ENCODE results near the gene TRIO.

TRIO gene

GRCh38 chr5:14226554-14226953 is 83.4 kb downstream of the TRIO start:
- DNase-seq (ENCODE audit: low read depth), result no peak

- DNase-seq (ENCODE audit: low read depth), result no peak
Measured at GRCh38 chr5:14226992-14227391, 83.8 kb downstream of the TRIO start.

GRCh38 chr5:14227513-14227912 is 84.4 kb downstream of the TRIO start:
- no peak for DNase-seq (ENCODE audit: low read depth)

- DNase-seq (ENCODE audit: low read depth), result no peak
Measured at GRCh38 chr5:14228219-14228618, 85.1 kb downstream of the TRIO start.

- DNase-seq (ENCODE audit: low read depth), result no peak
Measured at GRCh38 chr5:14229181-14229580, 86.0 kb downstream of the TRIO start.

- DNase-seq (ENCODE audit: low read depth), result no peak
Measured at GRCh38 chr5:14229734-14230133, 86.6 kb downstream of the TRIO start.

GRCh38 chr5:14231156-14231555 is 88.0 kb downstream of the TRIO start:
- no peak for DNase-seq (ENCODE audit: low read depth)

GRCh38 chr5:14231890-14232289 is 88.7 kb downstream of the TRIO start:
- no peak for DNase-seq (ENCODE audit: low read depth)

GRCh38 chr5:14234204-14234603 is 91.1 kb downstream of the TRIO start:
- DNase-seq (ENCODE audit: low read depth), result no peak

- no peak for DNase-seq (ENCODE audit: low read depth)
Measured at GRCh38 chr5:14235872-14236271, 92.7 kb downstream of the TRIO start.

GRCh38 chr5:14236757-14237156 is 93.6 kb downstream of the TRIO start:
- DNase-seq (ENCODE audit: low read depth), result no peak

- no peak for DNase-seq (ENCODE audit: low read depth)
Measured at GRCh38 chr5:14237317-14238086, 94.4 kb downstream of the TRIO start.

- DNase-seq (ENCODE audit: low read depth), result no peak
Measured at GRCh38 chr5:14238272-14238671, 95.1 kb downstream of the TRIO start.

GRCh38 chr5:14239404-14239803 is 96.3 kb downstream of the TRIO start:
- DNase-seq (ENCODE audit: low read depth), result no peak

- no peak for DNase-seq (ENCODE audit: low read depth)
Measured at GRCh38 chr5:14239951-14240350, 96.8 kb downstream of the TRIO start.

- no peak for DNase-seq (ENCODE audit: low read depth)
Measured at GRCh38 chr5:14240359-14240758, 97.2 kb downstream of the TRIO start.

- DNase-seq (ENCODE audit: low read depth), result no peak
Measured at GRCh38 chr5:14241141-14241540, 98.0 kb downstream of the TRIO start.

GRCh38 chr5:14242447-14242846 is 99.3 kb downstream of the TRIO start:
- DNase-seq (ENCODE audit: low read depth), result no peak

- no peak for DNase-seq (ENCODE audit: low read depth)
Measured at GRCh38 chr5:14242871-14243383, 99.8 kb downstream of the TRIO start.

- no peak for DNase-seq (ENCODE audit: low read depth)
Measured at GRCh38 chr5:14243766-14244165, 100.6 kb downstream of the TRIO start.

GRCh38 chr5:14244721-14245120 is 101.6 kb downstream of the TRIO start:
- DNase-seq (ENCODE audit: low read depth), result no peak

- DNase-seq (ENCODE audit: low read depth), result no peak
Measured at GRCh38 chr5:14245132-14245925, 102.2 kb downstream of the TRIO start.

GRCh38 chr5:14246350-14247053 is 103.4 kb downstream of the TRIO start:
- DNase-seq (ENCODE audit: low read depth), result no peak

Data from stimulated activated CD8-positive, alpha-beta memory T cell treated with anti-CD3 and anti-CD28 coated beads, Interleukin-4, amount 100 ng/mL, for 24 hours (primary cell).